HG02885 (cell line): ENCODE data around the gene HYI.

Experiments
- ATAC-seq: cut with Tn5 transposase; IDR thresholded peaks from one replicate; pipeline ENCODE4 v1.9.1; 2021; ENCODE audit warnings: mild to moderate bottlenecking; ENCODE audit not compliant: unreplicated experiment, poor library complexity

Gene HYI

GRCh38 chr1:43405219-43405875 is 48.4 kb downstream of the HYI start:
- no peak for ATAC-seq

GRCh38 chr1:43404353-43404752 is 49.4 kb downstream of the HYI start:
- no peak for ATAC-seq

- ATAC-seq, result no peak
These were observed 51.5 kb downstream of the HYI start for GRCh38 chr1:43402089-43402865.
